Erythroblast (primary cell): ENCODE data around the gene MAPK8.

Experiments
- GATA1 ChIP-seq: IDR thresholded peaks from 2 replicates; pipeline ENCODE4 v1.6.1; 2011; ENCODE audit warnings: low read depth, mild to moderate bottlenecking, control low read depth, low read length, moderate library complexity
- POLR2A ChIP-seq: IDR thresholded peaks from 2 replicates; pipeline ENCODE4 v1.6.1; 2011; ENCODE audit warnings: mild to moderate bottlenecking, low read length

DNA sequence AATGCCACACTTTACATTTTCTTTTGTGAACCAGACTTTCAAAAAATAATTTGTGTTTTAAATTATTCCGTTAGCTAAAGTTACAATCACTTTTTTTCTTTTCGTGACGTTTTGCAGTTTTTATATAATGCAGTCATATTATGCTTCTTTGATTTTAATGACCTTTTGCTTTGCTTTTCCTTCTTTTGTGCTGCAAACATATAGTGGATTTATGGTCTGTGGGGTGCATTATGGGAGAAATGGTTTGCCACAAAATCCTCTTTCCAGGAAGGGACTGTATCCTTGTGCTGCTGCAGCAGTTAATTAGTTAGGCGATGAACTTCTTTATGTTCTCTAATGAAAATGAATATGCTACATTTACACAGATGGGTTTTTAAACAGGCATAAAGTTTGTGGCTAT, 117.4 kb downstream of the MAPK8 start:
- TF ChIP-seq POLR2A (no peak), GATA1 (no peak)
